ENCODE data around the gene SYDE2.
"Not testable (repeated sequence)": the region's sequence is repeated elsewhere in the genome, so short reads cannot be mapped to it uniquely, and the experiment has no call there.

SYDE2 gene

DNA sequence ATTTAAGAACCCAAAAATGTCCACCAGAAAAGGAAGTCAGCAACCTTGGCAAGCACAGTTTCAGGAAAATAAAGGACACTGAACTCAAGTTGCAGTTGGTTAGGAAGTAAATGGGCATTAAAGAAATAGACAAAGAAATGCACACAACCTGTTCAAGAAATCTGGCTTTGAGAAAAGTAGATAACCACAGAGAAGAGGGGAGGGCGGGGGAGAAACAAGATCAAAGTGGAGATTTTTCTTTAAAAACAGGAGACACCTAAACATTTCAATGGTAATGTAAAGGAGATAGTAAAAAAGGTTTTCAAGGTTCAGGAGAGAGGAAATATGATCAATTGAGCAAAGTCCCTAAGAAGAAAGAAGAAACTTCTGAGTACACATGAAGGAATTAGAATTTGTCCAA lies 29.1 kb downstream of the SYDE2 start:
- Mint-ChIP-seq H3K4me3 (no peak overlapping the region), H3K27me3 (ENCODE audit: low read depth) (no peaks in the 10 kb centered on the region), H3K36me3 (ENCODE audit: low read depth) (no peaks in the 10 kb centered on the region), H3K9me3 (no peaks in the 10 kb centered on the region), H3K27ac (no peak overlapping the region), H3K4me1 (ENCODE audit: low read depth) (peaks cover 4% of the 10 kb centered on the region)

DNA sequence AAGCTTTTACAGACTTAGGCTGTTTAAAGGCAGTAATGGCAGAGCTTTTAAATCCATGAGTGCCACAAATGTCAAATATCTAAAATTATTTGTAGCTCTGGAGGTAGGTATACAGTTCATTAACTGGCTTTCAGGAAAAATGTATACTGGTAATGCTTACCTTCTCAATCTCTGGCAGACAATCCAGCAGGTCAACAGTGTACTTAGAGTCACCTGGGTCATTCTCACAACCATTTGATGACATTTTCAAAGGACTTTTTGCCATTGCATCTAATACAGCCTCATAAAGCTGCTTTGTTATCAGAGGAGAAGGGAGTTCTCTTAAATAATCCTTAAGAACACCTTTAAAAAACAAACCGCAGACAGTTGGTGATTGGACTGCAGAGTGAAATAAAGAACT lies 31.9 kb downstream of the SYDE2 start:
- H3K27ac Mint-ChIP-seq, result no peak overlapping the region
- no peaks in the 10 kb centered on the region for H3K9me3 Mint-ChIP-seq
- H3K4me1 Mint-ChIP-seq (ENCODE audit: low read depth), result peaks cover 4% of the 10 kb centered on the region
- H3K36me3 Mint-ChIP-seq (ENCODE audit: low read depth), result no peaks in the 10 kb centered on the region
- H3K4me3 Mint-ChIP-seq, result no peak overlapping the region
- no peaks in the 10 kb centered on the region for H3K27me3 Mint-ChIP-seq (ENCODE audit: low read depth)

DNA sequence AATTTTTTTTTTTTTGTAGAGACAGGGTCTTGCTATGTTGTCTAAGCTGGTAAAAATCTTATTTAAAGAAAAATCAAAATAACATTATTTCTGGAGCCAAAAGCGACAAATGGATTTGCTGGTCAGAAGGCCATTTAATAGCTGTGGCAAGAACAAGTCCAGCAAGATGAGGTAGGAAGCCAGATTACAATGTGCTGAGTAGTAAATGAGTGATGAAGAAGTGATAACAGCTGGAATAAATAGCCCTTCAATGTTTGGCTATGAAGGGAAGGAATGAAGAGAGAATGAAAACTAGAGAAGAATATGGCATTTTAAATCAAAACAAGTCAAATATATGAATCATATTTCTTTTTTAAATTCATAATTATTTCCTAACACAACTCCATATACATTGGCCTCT lies 34.5 kb downstream of the SYDE2 start:
- Mint-ChIP-seq H3K36me3 (ENCODE audit: low read depth) (no peaks in the 10 kb centered on the region), H3K27me3 (ENCODE audit: low read depth) (no peaks in the 10 kb centered on the region), H3K4me1 (ENCODE audit: low read depth) (no peaks in the 10 kb centered on the region), H3K27ac (no peak overlapping the region), H3K9me3 (no peaks in the 10 kb centered on the region), H3K4me3 (no peak overlapping the region)

DNA sequence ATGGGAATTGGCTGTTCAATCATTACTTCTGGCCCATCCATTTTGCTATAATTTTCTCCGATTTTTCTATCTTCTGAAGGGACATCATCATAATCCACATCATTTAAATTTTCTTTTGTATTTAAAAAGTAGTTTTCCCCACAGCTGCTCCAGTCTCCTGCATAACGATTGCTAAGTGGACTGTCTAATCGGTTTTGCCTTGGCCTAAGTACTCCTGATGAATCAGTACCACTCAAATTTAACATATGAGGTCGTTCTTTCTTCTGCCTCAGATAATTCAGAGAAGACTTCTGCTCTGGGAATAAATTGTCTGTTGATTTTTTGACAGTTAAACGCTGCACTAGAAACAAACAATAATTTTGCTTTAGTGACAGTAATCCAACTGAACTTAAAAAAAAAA lies 41.9 kb downstream of the SYDE2 start:
- H3K27ac Mint-ChIP-seq, result no peak overlapping the region
- no peaks in the 10 kb centered on the region for H3K27me3 Mint-ChIP-seq (ENCODE audit: low read depth)
- no peaks in the 10 kb centered on the region for H3K4me1 Mint-ChIP-seq (ENCODE audit: low read depth)
- H3K9me3 Mint-ChIP-seq, result no peaks in the 10 kb centered on the region
- no peak overlapping the region for H3K4me3 Mint-ChIP-seq
- H3K36me3 Mint-ChIP-seq (ENCODE audit: low read depth), result no peaks in the 10 kb centered on the region

DNA sequence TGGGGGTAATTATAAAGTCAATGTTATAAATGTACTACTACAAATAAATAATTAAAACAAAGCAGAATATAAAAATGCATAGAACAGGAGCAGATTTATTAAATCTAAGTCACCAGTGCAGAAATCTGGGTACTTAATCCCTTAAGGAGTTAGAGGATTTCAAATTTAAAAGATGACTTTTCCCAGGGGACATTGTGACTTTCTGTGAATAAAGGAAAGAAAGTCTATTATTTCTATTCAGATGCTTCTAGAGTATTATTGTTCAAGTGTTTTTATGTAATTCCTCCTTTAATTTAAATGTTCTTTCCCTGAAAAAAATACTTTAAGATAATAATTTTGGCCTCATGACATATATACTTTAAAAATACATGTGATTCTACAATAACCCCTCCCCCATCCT lies 43.4 kb downstream of the SYDE2 start:
- Mint-ChIP-seq H3K4me1 (ENCODE audit: low read depth) (peaks cover 4% of the 10 kb centered on the region), H3K27me3 (ENCODE audit: low read depth) (no peaks in the 10 kb centered on the region), H3K27ac (no peak overlapping the region)

DNA sequence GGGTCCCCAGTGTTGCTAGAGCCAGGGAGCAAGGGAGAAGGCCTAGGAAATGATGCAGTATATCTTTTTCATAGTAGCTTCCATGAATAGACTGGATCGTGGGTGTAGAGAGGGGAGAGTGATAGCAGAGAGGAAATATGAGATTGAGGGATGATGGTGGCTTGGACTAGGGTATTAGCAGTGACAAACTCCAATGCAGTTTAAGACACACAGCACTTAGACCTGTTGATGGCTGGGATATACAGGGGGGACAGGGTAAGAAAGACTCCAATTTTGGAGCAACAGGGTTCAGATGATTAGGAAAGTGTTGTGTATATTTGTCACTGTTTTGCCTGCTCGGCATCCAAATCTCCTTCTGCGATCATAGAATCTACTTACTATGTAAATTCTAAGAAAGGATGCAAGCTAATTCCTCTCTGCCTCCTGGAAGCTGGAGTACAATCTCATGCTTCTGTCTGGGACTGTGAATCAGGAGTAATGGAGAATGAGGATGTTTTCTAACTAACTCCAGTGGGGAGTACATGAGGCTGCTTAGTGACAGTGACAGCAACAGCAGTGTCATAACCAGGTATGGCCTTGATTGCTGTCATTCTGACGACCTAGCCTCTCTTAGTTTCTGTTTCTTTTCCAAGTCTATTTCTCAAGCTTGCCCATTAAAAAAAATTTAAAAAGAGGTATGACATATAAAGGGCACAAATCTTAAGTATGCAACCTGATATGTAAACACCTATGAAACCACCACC lies 47.5 kb downstream of the SYDE2 start:
- Mint-ChIP-seq H3K4me1 (ENCODE audit: low read depth) (peaks cover 22% of the 10 kb centered on the region), H3K27me3 (ENCODE audit: low read depth) (no peaks in the 10 kb centered on the region), H3K36me3 (ENCODE audit: low read depth) (no peaks in the 10 kb centered on the region), H3K9me3 (no peaks in the 10 kb centered on the region), H3K27ac (no peak overlapping the region), H3K4me3 (no peak overlapping the region)

More for the DNA sequence above, 43.4 kb downstream of the SYDE2 start:
- Mint-ChIP-seq H3K36me3 (ENCODE audit: low read depth) (no peaks in the 10 kb centered on the region), H3K4me3 (no peak overlapping the region), H3K9me3 (no peaks in the 10 kb centered on the region)

DNA sequence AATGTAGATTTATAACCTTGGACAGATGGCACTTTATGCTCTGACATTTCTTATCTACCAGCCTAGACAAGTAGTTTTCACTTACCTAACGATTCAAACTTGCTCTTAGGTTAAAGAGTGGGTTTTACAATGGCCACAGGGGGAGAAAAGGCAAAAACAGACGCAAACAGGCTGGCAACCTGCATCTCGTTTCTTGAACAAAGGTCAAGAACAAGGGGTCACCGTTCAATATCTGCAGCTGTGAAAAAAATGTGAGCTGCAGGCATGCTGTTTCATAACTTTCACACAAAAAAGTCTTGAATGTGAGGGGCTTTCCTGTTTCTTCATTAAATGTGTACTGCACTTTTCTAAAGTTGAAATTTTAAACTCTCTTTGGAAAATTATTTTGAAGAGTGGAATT lies 49.4 kb downstream of the SYDE2 start:
- peaks cover 27% of the 10 kb centered on the region for H3K4me1 Mint-ChIP-seq (ENCODE audit: low read depth)
- no peak overlapping the region for H3K27ac Mint-ChIP-seq
- H3K4me3 Mint-ChIP-seq, result no peak overlapping the region
- no peaks in the 10 kb centered on the region for H3K9me3 Mint-ChIP-seq
- no peaks in the 10 kb centered on the region for H3K36me3 Mint-ChIP-seq (ENCODE audit: low read depth)
- no peaks in the 10 kb centered on the region for H3K27me3 Mint-ChIP-seq (ENCODE audit: low read depth)

DNA sequence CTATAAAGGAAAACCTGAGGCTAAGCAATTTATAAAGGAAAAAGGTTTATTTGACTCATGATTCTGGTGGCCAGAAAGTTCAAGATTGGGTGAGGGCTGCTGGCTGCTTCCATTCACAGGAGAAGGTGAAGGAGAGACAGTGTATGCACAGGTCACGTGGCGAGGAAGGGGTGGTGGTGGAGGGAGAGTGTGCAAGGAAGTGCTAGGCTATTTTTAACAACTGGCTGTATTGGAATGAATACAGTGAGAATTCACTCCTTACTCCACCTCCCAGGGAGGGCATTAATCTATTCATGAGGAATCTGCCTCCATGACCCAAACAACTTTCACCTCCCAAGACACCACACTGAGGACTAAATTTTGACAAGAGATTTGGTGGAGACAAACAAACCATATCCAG lies 51.0 kb downstream of the SYDE2 start:
- H3K27ac Mint-ChIP-seq, result no peak overlapping the region
- H3K4me3 Mint-ChIP-seq, result no peak overlapping the region
- no peaks in the 10 kb centered on the region for H3K27me3 Mint-ChIP-seq (ENCODE audit: low read depth)
- H3K36me3 Mint-ChIP-seq (ENCODE audit: low read depth), result no peaks in the 10 kb centered on the region
- H3K9me3 Mint-ChIP-seq, result no peaks in the 10 kb centered on the region
- peaks cover 27% of the 10 kb centered on the region for H3K4me1 Mint-ChIP-seq (ENCODE audit: low read depth)

DNA sequence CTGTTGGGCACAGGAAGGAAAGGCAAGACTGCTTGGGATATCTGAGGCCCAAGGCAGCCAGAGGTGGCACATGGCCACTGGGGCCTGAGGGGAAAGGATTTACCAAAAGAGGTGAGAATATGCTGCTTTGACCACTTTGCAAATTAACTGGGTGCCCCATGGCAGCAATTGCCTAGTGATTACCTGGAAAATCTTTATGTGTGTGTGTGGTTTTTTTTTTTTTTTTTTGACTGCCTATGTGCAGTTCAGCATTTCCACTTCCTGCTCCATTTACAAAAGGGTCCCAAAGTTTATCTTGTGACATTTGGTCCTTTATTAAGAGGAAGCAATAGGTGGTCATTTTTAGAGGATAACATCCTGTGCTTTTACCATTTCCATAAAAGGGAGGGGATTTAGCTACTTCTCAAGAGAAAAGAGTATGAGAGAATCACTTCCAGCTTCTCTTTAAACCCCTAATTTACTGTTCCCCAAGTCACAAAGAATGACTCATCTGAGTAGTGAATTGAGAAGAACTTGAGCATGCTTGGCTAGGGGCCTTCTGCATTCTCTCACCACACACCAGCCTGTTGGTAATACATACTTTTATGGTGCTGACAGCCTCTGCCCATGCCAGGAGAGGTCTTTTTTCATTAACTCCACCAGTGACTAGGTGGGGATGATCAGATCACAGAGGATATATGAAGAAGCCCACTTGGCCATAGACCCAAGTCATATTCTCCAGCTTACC lies 52.1 kb downstream of the SYDE2 start:
- Mint-ChIP-seq H3K9me3 (no peaks in the 10 kb centered on the region), H3K4me1 (ENCODE audit: low read depth) (peaks cover 27% of the 10 kb centered on the region), H3K4me3 (no peak overlapping the region), H3K36me3 (ENCODE audit: low read depth) (no peaks in the 10 kb centered on the region), H3K27ac (peak overlapping the region; percentile 65), H3K27me3 (ENCODE audit: low read depth) (no peaks in the 10 kb centered on the region)

DNA sequence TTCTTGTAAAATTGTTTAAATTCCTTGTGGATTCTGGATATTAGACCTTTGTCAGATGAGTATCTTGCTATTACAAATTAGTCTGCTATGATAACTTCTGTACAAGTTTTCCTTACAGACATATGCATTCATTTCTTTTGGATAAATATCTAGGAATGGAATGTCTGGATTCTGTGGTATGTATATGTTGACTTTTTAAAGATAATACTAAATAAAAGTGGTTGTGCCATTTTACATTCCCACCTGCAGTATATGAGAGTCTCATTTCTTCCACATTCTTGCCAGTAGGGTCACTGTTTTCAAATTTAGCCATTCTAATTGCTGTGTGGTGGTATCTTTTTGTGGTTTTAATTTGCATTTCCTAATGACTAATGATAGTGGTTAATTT lies 53.9 kb downstream of the SYDE2 start:
- Mint-ChIP-seq H3K36me3 (ENCODE audit: low read depth) (no peaks in the 10 kb centered on the region), H3K9me3 (no peaks in the 10 kb centered on the region), H3K4me3 (no peak overlapping the region), H3K27ac (no peak overlapping the region), H3K27me3 (ENCODE audit: low read depth) (no peaks in the 10 kb centered on the region), H3K4me1 (ENCODE audit: low read depth) (peaks cover 23% of the 10 kb centered on the region)

DNA sequence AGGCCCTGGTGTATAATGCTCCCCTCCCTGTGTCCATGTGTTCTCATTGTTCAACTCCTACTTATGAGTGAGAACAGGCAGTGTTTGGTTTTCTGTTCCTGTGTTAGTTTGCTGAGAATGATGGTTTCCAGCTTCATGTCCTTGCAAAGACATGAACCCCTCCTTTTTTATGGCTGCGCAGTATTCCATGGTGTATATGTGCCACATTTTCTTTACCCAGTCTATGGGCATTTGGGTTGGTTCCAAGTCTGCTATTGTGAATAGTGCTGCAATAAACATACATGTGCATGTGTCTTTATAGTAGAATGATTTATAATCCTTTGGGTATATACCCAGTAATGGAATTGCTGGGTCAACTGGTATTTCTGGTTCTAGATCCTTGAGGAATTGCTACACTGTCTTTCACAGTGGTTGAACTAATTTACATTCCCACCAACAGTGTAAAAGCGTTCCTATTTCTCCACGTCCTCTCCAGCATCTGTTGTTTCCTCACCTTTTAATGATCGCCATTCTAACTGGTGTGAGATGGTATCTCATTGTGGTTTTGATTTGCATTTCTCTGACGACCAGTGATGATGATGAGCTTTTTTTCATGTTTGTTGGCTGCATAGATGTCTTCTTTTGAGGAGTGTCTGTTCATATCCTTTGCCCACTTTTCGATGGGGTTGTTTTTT lies 54.4 kb downstream of the SYDE2 start:
- not testable (repeated sequence) for H3K4me3 Mint-ChIP-seq; H3K27ac Mint-ChIP-seq; H3K36me3 Mint-ChIP-seq (ENCODE audit: low read depth); H3K9me3 Mint-ChIP-seq; H3K27me3 Mint-ChIP-seq (ENCODE audit: low read depth)
- H3K4me1 Mint-ChIP-seq (ENCODE audit: low read depth), result peaks cover 23% of the 10 kb centered on the region

DNA sequence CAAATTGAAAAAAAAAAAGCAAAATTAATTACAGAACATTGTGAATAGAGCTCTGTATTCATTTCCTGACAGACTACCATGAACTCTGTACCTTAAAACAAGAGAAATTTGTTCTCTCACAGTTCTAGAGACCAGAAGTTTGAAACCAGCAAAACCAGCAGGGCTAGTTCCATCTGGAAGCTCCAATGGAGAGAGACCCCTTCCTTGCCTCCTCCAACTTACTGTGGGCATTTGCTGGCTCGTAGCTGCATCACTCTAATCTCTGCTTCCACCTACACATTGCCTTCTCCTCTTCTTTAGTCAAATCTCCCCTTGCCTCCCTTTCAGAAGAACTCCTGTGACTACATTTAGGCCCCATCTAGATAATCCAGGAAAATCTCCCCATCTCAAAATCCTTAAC lies 56.5 kb downstream of the SYDE2 start:
- peaks cover 15% of the 10 kb centered on the region for H3K4me1 Mint-ChIP-seq (ENCODE audit: low read depth)
- H3K27ac Mint-ChIP-seq, result no peak overlapping the region
- no peaks in the 10 kb centered on the region for H3K9me3 Mint-ChIP-seq
- H3K36me3 Mint-ChIP-seq (ENCODE audit: low read depth), result no peaks in the 10 kb centered on the region
- H3K4me3 Mint-ChIP-seq, result no peak overlapping the region
- H3K27me3 Mint-ChIP-seq (ENCODE audit: low read depth), result no peaks in the 10 kb centered on the region

DNA sequence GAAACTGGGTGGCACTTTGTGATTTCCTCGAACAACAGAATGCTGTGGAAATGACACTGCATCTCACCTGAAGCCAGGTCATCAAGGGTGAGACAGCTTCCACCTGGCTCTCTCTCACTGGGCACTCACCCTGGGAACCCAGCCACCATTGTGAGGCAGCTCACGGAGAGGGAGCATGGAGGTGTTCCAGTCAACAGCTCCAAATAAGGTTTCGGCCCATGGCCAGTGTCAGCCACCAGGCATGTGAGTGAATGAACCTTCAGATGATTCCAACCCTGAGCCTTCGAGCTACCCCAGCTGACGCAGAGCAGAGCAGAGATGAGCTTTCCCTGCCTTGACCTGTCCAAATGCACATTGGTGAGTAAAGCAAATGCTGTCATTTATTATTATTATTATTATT lies 58.1 kb downstream of the SYDE2 start:
- peaks cover 2% of the 10 kb centered on the region for H3K4me1 Mint-ChIP-seq (ENCODE audit: low read depth)
- H3K36me3 Mint-ChIP-seq (ENCODE audit: low read depth), result no peaks in the 10 kb centered on the region
- H3K9me3 Mint-ChIP-seq, result no peaks in the 10 kb centered on the region
- no peak overlapping the region for H3K27ac Mint-ChIP-seq
- H3K27me3 Mint-ChIP-seq (ENCODE audit: low read depth), result no peaks in the 10 kb centered on the region
- H3K4me3 Mint-ChIP-seq, result no peak overlapping the region

DNA sequence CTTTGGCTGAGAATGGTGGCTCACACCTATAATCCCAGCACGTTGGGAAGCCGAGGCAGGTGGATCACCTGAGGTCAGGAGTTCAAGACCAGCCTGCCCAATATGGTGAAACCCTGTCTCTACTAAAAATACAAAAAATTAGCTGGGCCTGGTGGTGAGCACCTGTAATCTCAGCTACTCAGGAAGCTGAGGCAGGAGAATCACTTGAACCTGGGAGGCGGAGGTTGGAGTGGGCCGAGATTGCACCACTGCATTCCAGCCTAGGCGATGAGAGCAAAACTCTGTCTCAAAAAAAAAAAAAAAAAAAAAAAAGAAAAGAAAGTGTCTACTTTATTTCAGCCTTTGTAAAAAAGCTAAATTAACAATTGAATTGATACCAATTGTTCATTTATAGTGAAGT lies 62.4 kb downstream of the SYDE2 start:
- not testable (repeated sequence) for H3K9me3 Mint-ChIP-seq; H3K27me3 Mint-ChIP-seq (ENCODE audit: low read depth); H3K4me1 Mint-ChIP-seq (ENCODE audit: low read depth); H3K36me3 Mint-ChIP-seq (ENCODE audit: low read depth); H3K4me3 Mint-ChIP-seq; H3K27ac Mint-ChIP-seq

DNA sequence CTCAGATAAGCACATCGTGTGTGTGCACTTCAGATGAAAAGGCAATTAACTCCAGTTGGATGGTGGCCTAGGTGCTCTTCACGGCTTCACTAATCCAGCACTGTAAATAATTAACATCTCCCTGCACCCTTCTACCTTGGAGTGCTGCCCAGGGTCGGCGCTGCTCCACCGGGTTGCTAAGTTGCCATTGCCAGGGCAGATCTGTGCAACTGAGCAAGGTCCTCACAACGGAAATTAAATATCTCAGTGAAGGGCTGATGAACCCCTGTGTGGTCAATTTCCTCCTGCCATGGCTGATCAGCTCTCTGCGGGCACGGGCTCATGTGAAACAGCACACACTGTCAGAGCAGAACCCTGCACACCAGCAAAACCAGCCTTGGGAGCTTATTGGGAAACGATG lies 63.2 kb downstream of the SYDE2 start:
- no peaks in the 10 kb centered on the region for H3K9me3 Mint-ChIP-seq
- H3K36me3 Mint-ChIP-seq (ENCODE audit: low read depth), result no peaks in the 10 kb centered on the region
- H3K27me3 Mint-ChIP-seq (ENCODE audit: low read depth), result no peaks in the 10 kb centered on the region
- H3K4me1 Mint-ChIP-seq (ENCODE audit: low read depth), result no peaks in the 10 kb centered on the region
- no peak overlapping the region for H3K4me3 Mint-ChIP-seq
- H3K27ac Mint-ChIP-seq, result no peak overlapping the region
